PC-9 (cell line): ENCODE data around the gene FLT3.

ENCODE experiments used
- CTCF ChIP-seq: fragments of 200-600 bp; sonication (generic); conservative IDR thresholded peaks from 2 replicates; pipeline ENCODE4 v1.6.1; 2017; ENCODE audit warnings: mixed run types, antibody characterized with exemption, mild to moderate bottlenecking, moderate library complexity
- EZH2 ChIP-seq: fragments of 200-600 bp; sonication (generic); IDR thresholded peaks from 2 replicates; pipeline ENCODE4 v1.8.0; 2017; ENCODE audit warnings: antibody characterized with exemption, low read depth

GRCh38 chr13:28129911-28130693 is 29.7 kb upstream of the FLT3 start:
- TF ChIP-seq CTCF (no peak), EZH2 (no peak)
